Measurements from ENCODE around the gene DNAJB8.
A peak's percentile ranks its signal among the peaks of the same experiment; 100 is the strongest.

The DNAJB8 gene

GRCh38 chr3:128466840-128467541, at the start of gene DNAJB8:
DNAJB8 (minus strand) TSS chr3:128466890; CDS start chr3:128463245, 3,645 bp downstream.
- DNase-seq: no peak

DNA sequence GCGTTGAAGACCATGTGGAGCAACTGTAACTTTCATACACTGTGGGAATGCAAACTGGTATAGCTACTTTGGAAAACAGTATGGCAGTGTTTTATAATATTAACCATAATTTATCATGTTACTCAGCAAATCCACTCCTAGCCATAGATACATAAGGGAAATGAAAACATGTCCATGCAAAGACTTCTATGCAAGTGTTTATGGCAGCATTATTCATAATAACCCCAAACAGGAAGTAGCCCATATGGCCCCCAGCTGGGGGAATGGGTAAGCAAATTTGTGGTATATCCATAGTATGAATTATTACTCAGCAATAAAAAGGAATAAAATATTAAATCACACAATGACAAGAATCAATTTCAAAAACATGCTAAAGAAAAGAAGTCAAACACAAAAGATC, 49.3 kb upstream of the DNAJB8 start:
- no peak for DNase-seq

DNA sequence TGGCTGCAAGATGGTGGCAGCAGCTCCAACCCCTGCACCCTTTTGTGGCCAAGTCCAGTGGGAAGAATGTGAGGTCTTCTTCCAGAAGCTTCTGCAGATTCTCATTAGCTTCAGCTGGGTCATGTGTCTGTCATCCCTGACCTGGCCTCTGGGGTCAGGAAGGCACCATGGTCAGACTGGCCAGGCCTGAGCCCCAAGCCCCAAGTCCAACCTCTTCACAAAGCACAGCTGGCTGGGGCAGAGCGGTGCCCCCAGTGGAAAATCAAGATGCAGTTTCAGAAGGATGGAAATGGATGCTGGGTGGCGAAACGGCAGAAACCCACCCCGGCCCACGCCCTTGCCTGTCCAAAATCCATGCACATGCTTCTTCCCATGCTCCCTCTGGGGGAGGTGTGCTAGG, 42.2 kb upstream of the DNAJB8 start:
- DNase-seq: no peak

GRCh38 chr3:128506754-128507153, 40.1 kb upstream of the DNAJB8 start:
- DNase-seq: no peak

GRCh38 chr3:128505771-128506170, 39.1 kb upstream of the DNAJB8 start:
- no peak for DNase-seq

DNA sequence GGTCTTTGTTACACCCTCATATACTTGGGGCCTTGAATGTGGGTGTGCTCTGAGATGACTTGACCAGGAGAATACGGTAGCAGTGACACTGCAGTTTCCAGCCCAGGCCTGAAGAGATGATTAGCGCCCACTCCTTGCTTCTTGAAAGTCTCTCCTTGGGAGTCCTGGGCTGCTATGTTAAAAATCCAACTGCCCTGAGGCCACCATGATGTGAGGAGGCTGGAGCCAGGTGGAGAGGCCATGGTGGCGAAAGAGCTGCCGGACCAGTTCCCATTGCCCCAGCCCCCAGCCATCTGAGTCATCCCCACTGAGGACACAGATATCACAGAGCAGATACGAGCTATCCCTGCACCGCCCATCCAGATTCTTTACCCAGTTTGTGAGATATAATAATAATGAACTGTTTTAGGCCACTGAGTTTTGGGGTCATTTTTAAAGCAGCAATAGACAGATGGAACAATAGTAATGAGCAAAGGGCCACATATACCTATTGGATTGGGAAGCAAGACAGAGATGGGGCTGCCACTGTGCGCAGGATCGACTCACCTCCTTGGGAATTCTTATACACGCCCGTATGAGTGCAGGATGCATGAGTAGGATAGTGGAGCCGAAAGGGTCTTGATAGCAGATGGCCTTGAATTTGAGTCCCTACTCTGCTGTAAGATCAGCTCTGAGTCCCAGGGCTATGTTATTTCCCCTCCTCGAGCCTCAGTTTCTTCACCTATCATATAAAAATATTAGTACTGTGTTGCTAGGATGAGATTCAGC, 38.5 kb upstream of the DNAJB8 start:
- no peak for DNase-seq

DNA sequence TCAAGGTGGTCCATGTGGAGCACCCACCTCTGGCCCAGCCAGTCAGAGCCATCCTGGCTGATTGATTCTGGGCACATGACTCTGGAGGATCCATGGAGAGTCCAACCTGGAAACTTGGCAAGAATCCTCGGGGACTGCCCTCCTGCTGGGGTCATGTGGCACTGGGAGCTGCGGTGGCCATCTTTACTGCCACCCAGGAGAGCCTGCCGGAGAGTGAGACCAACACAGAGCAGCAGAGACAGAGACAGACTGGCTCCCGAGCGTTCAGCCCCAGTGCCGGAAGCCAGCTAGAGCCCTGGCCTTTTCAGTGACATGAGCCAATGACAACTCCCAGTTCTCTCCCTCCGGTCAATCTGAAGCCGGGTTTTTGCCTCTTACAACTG, 37.8 kb upstream of the DNAJB8 start:
- DNase-seq: no peak

- DNase-seq: no peak
Observed at GRCh38 chr3:128503751-128504532, 37.3 kb upstream of the DNAJB8 start.

- DNase-seq: no peak
Observed at GRCh38 chr3:128503164-128503651, 36.5 kb upstream of the DNAJB8 start.

DNA sequence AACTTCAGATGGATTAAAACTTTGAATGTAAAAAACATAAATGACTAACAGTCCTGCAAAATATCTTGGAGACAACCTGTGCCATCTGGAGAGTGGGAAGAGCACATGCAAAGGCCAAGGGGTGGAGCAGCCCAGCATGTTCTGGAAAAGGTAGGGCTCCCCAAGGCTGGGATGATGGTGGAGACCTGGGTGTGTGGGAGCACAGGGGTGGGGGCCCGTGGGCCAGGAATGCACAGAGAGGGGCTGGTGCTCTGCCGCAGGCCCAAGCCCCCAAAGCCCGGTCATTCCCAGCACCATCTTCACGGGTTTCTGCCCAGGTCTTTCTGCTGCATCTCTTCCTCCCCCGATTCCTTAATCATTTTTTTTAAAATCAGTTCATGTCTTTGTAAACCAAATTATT, 36.0 kb upstream of the DNAJB8 start:
- no peak for DNase-seq

DNA sequence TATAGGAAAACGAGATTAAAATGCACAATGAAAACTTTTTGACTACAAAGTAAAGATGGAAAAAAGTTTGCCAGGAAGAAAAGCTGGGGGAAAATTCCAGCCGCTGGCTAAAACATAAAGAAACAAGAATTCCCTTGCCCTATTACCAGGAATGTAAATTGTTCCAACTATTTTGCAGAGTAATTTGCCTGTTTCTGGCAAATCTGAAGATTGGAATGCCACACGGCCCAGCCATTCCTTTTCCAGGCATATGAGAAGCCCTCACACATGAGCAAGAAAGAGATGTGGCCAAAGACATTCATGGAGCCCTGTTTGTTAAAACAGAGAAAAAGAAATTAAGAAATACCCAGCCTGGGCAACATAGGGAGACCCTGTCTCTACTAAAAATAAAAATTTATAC, 34.7 kb upstream of the DNAJB8 start:
- no peak for DNase-seq

DNA sequence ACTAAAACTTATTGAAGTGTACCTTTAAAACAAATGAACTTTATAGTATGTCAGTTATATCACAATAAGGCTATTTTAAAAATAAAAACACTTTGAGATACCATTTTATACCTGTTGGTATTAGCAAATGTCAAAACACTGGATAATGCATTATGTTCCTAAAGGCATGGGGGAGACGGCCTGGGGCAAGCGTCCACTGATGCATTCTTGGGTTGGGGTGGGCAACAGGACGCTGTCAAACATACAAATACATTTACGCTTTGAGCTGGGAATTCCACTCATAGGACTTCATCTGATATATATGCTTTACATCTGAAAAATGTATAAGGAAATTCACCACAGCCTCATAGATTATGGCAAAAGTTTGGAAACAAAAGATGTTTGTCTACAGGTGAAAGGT, 33.9 kb upstream of the DNAJB8 start:
- no peak for DNase-seq

DNA sequence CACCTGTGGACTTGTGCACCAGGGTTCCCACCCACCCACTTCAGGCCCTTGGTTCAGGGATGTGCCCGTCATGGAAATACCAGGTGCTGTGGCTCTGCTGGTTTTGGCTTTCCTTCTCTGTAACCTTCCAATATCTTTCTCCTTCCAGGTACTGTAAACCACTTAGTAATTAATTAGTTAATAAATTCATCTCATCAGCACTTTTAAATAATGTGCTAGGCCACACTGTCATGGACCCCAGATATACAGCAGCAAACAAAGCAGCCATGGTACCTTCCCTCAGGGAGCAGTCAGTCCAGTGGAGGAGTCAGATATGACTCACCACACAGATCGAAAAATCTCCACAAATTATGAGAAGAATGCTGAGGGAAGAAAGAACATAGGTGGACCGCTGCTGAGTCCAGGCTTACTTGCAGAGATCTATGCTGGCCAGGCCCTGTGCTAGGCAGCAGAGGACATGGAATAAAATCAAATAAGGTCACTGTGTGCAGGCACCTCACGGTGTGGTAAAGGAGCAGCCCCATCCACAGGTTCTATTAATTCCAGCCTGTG, 33.1 kb upstream of the DNAJB8 start:
- no peak for DNase-seq

DNA sequence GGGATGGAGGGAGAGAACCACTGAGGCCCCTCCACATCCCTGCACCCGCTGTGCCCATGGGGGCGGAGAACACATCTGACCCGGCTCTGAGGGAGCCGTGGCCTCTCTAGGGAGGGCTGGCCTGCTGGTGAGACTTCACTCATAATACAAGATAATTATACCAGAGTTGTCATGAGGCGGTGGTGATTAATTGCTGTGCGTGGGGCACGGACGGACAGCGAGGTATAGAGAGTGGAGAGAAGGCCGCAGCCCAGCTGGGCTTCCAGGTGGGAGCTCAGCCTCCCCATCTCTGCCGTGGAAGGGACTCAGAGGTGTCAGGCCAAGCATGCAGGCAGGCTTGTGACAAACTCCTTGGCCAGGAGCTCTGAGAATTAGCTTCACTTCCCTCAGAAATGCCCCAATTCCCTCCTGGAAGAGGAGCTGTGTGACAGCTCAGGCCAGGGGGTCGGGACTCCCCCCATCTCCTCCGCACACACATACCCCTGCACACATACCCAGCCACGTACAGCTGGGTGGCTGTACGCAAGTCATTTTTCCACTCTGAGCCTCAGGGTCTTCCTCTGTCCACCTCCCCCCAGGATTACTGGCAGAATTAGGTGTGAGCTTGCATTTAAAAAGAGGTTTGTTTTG, 32.3 kb upstream of the DNAJB8 start:
- no peak for DNase-seq

- no peak for DNase-seq
Observed at GRCh38 chr3:128498127-128498626, 31.5 kb upstream of the DNAJB8 start.

GRCh38 chr3:128497305-128498126, 30.8 kb upstream of the DNAJB8 start:
- peak; percentile 74 for DNase-seq

- peak; percentile 49 for DNase-seq
Observed at GRCh38 chr3:128496602-128497304, 30.1 kb upstream of the DNAJB8 start.

DNA sequence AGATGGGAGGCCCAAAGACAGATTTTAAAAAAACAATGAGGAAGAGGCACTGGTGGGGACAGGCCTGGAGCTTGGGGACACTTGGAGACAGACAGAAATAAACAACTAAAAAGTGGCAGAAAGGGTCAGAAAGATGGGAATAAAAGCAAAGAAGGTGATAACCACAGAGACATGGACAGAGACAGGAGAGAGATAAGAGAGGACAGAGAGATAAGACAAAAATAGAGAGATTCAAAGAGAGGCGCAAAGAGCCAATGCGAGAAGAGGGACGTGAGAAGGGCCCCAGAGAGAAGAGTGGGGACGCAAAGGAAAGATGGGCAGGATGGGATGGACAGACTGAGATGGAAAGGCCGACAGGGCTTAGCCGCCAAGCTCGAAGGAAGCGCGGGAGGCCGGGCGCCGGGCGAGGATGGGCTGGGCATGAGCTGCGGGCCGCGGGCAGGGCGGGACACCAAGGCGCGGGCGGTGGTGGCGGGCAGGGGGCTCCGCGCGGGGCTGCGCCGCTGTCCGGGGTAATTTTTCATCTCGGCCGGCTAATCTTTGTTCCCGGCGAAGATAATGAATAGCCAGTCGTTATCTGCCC, 29.4 kb upstream of the DNAJB8 start:
- DNase-seq: no peak

DNA sequence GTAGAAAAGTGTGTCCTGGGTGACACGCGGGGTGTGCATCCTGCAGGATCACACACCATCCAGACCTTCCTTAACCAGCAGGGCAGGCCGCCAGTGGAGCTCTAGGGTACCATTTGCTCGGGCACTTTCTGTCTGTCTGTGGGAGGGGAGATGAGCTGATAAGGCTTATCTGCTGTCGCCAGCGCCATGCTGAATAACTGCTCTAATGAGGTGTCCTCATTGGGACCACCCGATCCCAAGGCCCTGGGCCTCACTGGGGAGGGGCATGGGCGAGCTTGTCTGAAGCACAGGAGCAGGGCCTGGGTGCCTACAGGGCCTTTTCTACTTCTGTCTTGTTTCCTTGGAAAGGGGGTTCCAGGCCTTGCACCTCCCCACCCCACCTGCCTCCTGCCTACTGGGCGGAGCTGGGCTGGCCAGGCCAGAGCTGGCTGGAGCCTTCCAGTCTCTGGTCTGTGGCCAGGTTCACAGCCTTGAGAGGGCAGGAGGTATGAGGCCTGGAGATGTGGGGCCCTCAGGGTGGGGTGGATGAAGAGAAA, 28.8 kb upstream of the DNAJB8 start:
- DNase-seq: no peak

GRCh38 chr3:128494367-128494650, 27.6 kb upstream of the DNAJB8 start:
- DNase-seq: no peak
